ENCODE data around the gene PIK3C2A.

The PIK3C2A gene

GRCh38 chr11:17221968-17222367 lies 14.2 kb upstream of the PIK3C2A start:
- TF ChIP-seq CTCF (IDR thresholded peaks at IDR 0.05; ENCODE audit: low read depth, low read length), result no peak

GRCh38 chr11:17219016-17219415 lies 11.2 kb upstream of the PIK3C2A start:
- no peak for TF ChIP-seq CTCF (IDR thresholded peaks at IDR 0.05; ENCODE audit: low read depth, low read length)
- H3K4me3 ChIP-seq (ENCODE audit: low read depth, low read length), result no peak overlapping the region

More at GRCh38 chr11:17221968-17222367, 14.2 kb upstream of the PIK3C2A start:
- H3K4me3 ChIP-seq (ENCODE audit: low read depth, low read length), result no peak overlapping the region

- no peak for TF ChIP-seq CTCF (IDR thresholded peaks at IDR 0.05; ENCODE audit: low read depth, low read length)
- H3K4me3 ChIP-seq (ENCODE audit: low read depth, low read length), result no peak overlapping the region
Observed at GRCh38 chr11:17218403-17218802, 10.6 kb upstream of the PIK3C2A start.

GRCh38 chr11:17217401-17217800 lies 9.6 kb upstream of the PIK3C2A start:
- no peak overlapping the region for H3K4me3 ChIP-seq (ENCODE audit: low read depth, low read length)

GRCh38 chr11:17214338-17214737 lies 6.6 kb upstream of the PIK3C2A start:
- no peak overlapping the region for H3K4me3 ChIP-seq (ENCODE audit: low read depth, low read length)
- TF ChIP-seq CTCF (IDR thresholded peaks at IDR 0.05; ENCODE audit: low read depth, low read length), result no peak

More at GRCh38 chr11:17217401-17217800, 9.6 kb upstream of the PIK3C2A start:
- no peak for TF ChIP-seq CTCF (IDR thresholded peaks at IDR 0.05; ENCODE audit: low read depth, low read length)

- no peak for TF ChIP-seq CTCF (IDR thresholded peaks at IDR 0.05; ENCODE audit: low read depth, low read length)
- no peak overlapping the region for H3K4me3 ChIP-seq (ENCODE audit: low read depth, low read length)
Observed at GRCh38 chr11:17211286-17211685, 3.5 kb upstream of the PIK3C2A start.

- no peak overlapping the region for H3K4me3 ChIP-seq (ENCODE audit: low read depth, low read length)
Observed at GRCh38 chr11:17209939-17210245, 2.1 kb upstream of the PIK3C2A start.

More at GRCh38 chr11:17209939-17210245, 2.1 kb upstream of the PIK3C2A start:
- no peak for TF ChIP-seq CTCF (IDR thresholded peaks at IDR 0.05; ENCODE audit: low read depth, low read length)
